GM18505 (cell line): ENCODE data around the gene FOSL1.

ENCODE experiments used
- ATAC-seq: cut with Tn5 transposase; IDR thresholded peaks from one replicate; pipeline ENCODE4 v1.9.1; 2021; ENCODE audit not compliant: unreplicated experiment
- POLR2A ChIP-seq: IDR thresholded peaks from 4 replicates; pipeline ENCODE4 v1.6.1; 2011; ENCODE audit warnings: borderline replicate concordance; ENCODE audit not compliant: insufficient read depth, insufficient read length; ENCODE audit errors: extremely low read depth

Gene FOSL1

GRCh38 chr11:65872586-65873317 lies 27.4 kb downstream of the FOSL1 start, which contains the start of gene EFEMP2:
EFEMP2 (minus strand) TSS chr11:65872800; CDS start chr11:65872354, 446 bp downstream.
- no peak for TF ChIP-seq POLR2A
- no peak for ATAC-seq

- ATAC-seq = no peak
- TF ChIP-seq POLR2A = no peak
These were observed 28.2 kb downstream of the FOSL1 start for GRCh38 chr11:65871811-65872548.

- no peak for ATAC-seq
- TF ChIP-seq POLR2A = no peak
These were observed 29.2 kb downstream of the FOSL1 start for GRCh38 chr11:65870706-65871681.

GRCh38 chr11:65870307-65870658 lies 29.9 kb downstream of the FOSL1 start:
- TF ChIP-seq POLR2A = no peak
- ATAC-seq = no peak

GRCh38 chr11:65869643-65870306 lies 30.4 kb downstream of the FOSL1 start:
- TF ChIP-seq POLR2A = no peak

GRCh38 chr11:65868907-65869306 lies 31.3 kb downstream of the FOSL1 start:
- no peak for TF ChIP-seq POLR2A

More at GRCh38 chr11:65869643-65870306, 30.4 kb downstream of the FOSL1 start:
- ATAC-seq = no peak

GRCh38 chr11:65868076-65868667 lies 32.0 kb downstream of the FOSL1 start:
- ATAC-seq = no peak
- no peak for TF ChIP-seq POLR2A

More at GRCh38 chr11:65868907-65869306, 31.3 kb downstream of the FOSL1 start:
- ATAC-seq = no peak

GRCh38 chr11:65867284-65868071 lies 32.7 kb downstream of the FOSL1 start:
- no peak for TF ChIP-seq POLR2A
- no peak for ATAC-seq

- ATAC-seq = no peak
- TF ChIP-seq POLR2A = no peak
These were observed 33.5 kb downstream of the FOSL1 start for GRCh38 chr11:65866509-65867283.

GRCh38 chr11:65865550-65866172 lies 34.5 kb downstream of the FOSL1 start:
- no peak for TF ChIP-seq POLR2A
- no peak for ATAC-seq
